ENCODE data around the gene DNAH12.

DNA sequence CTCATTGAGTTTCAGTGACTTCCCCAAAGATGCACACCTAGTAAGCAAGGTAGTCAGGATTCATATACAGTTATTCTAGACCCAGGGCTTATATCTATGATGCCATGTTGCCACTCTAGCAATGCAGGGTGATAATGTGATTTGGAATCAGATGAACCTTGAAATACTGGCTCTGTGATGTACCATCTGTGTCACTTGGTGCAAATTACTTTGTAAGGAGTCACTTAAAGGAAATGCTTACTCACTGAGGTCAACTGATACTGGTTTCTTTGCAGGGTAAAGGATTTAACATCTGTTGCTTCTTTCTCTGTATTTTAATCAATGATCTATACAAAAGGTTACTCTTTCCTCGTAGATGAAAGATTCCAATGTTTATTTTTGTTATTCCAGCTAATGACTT, 262.4 kb downstream of the DNAH12 start:
- no peak for TF ChIP-seq ZNF138 (CRISPR knock-in tag; IDR thresholded peaks at IDR 0.05; ENCODE audit: low read depth)
- TF ChIP-seq, protein P1, sequence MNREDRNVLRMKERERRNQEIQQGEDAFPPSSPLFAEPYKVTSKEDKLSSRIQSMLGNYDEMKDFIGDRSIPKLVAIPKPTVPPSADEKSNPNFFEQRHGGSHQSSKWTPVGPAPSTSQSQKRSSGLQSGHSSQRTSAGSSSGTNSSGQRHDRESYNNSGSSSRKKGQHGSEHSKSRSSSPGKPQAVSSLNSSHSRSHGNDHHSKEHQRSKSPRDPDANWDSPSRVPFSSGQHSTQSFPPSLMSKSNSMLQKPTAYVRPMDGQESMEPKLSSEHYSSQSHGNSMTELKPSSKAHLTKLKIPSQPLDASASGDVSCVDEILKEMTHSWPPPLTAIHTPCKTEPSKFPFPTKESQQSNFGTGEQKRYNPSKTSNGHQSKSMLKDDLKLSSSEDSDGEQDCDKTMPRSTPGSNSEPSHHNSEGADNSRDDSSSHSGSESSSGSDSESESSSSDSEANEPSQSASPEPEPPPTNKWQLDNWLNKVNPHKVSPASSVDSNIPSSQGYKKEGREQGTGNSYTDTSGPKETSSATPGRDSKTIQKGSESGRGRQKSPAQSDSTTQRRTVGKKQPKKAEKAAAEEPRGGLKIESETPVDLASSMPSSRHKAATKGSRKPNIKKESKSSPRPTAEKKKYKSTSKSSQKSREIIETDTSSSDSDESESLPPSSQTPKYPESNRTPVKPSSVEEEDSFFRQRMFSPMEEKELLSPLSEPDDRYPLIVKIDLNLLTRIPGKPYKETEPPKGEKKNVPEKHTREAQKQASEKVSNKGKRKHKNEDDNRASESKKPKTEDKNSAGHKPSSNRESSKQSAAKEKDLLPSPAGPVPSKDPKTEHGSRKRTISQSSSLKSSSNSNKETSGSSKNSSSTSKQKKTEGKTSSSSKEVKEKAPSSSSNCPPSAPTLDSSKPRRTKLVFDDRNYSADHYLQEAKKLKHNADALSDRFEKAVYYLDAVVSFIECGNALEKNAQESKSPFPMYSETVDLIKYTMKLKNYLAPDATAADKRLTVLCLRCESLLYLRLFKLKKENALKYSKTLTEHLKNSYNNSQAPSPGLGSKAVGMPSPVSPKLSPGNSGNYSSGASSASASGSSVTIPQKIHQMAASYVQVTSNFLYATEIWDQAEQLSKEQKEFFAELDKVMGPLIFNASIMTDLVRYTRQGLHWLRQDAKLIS (CRISPR knock-in tag; IDR thresholded peaks at IDR 0.05) = no peak
- TF ChIP-seq, protein P2, sequence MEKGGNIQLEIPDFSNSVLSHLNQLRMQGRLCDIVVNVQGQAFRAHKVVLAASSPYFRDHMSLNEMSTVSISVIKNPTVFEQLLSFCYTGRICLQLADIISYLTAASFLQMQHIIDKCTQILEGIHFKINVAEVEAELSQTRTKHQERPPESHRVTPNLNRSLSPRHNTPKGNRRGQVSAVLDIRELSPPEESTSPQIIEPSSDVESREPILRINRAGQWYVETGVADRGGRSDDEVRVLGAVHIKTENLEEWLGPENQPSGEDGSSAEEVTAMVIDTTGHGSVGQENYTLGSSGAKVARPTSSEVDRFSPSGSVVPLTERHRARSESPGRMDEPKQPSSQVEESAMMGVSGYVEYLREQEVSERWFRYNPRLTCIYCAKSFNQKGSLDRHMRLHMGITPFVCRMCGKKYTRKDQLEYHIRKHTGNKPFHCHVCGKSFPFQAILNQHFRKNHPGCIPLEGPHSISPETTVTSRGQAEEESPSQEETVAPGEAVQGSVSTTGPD (CRISPR knock-in tag; IDR thresholded peaks at IDR 0.05) = no peak

All from HepG2 (cell line).